ENCODE measurements around the gene ATP1A2.

DNA sequence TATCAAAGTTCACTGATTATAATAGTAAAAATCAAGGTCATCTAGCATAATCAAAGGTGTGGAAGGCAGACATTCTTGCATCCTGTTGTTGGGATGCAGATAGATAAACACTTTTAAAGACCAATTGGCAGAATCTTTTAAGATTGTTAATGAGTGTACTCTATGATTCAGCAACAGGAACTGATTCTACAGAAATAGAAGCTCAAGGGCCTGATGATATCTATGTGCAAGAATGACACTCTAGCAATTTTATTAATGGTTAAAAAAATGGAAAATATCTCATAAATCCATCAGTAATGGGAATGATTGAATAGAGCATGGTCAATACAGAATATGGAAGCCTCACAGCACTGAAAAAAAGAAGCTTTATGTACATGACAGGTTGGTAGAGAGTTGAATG, 33.7 kb downstream of the ATP1A2 start:
- TF ChIP-seq CTCF (IDR thresholded peaks at IDR 0.05; ENCODE audit: low read depth, low read length, poor library complexity, severe bottlenecking) = no peak
- no peak for TF ChIP-seq EZH2phosphoT487 (IDR thresholded peaks at IDR 0.05; ENCODE audit: borderline replicate concordance, low read length)
